ENCODE measurements around the gene ADAM19. TPM values are rescaled to one million over a fixed set of nuclear protein-coding genes. Genes with fewer than 3 reads are reported as not detected.
"Not testable (repeated sequence)": the region's sequence is repeated elsewhere in the genome, so short reads cannot be mapped to it uniquely, and the experiment has no call there.

Gene ADAM19

GRCh38 chr5:157429920-157430319, 145.7 kb downstream of the ADAM19 start:
- not testable (repeated sequence) for H3K4me3 ChIP-seq (ENCODE audit: insufficient read depth in 1 of 2, low read depth in 1 of 2, low read length in 2 of 2); H3K4me2 ChIP-seq (ENCODE audit: low read length, poor library complexity, severe bottlenecking); H3K18ac ChIP-seq (ENCODE audit: low read depth in 1 of 2, low read length in 2 of 2); H3K4ac ChIP-seq (ENCODE audit: low read depth in 1 of 2, low read length in 2 of 2); H3K36me3 ChIP-seq (ENCODE audit: control insufficient read depth in 1 of 2, insufficient read depth in 2 of 2, low read depth in 1 of 2, low read length in 2 of 2); H2AK5ac ChIP-seq (ENCODE audit: low read length, severe bottlenecking); H2BK15ac ChIP-seq (ENCODE audit: low read depth, poor library complexity, severe bottlenecking); DNase-seq; H2BK5ac ChIP-seq (ENCODE audit: low read depth, low read length, poor library complexity, severe bottlenecking); H2BK120ac ChIP-seq (ENCODE audit: low read depth, low read length); H2BK12ac ChIP-seq (ENCODE audit: low read length in 2 of 2); H3K79me1 ChIP-seq (replicated peaks; ENCODE audit: low read length, poor library complexity, severe bottlenecking); H4K8ac ChIP-seq (ENCODE audit: low read length); H4K91ac ChIP-seq (ENCODE audit: low read length); H3K27ac ChIP-seq (ENCODE audit: low read length, poor library complexity, severe bottlenecking); H3K9ac ChIP-seq (ENCODE audit: low read length); H2AFZ ChIP-seq (ENCODE audit: low read depth, low read length); H3K23ac ChIP-seq (ENCODE audit: low read length in 2 of 2); H3K14ac ChIP-seq (ENCODE audit: low read length in 2 of 2); H3K9me3 ChIP-seq (ENCODE audit: control insufficient read depth, low read length); H3K27me3 ChIP-seq (ENCODE audit: control insufficient read depth in 1 of 2, insufficient read depth in 1 of 2, low read length in 2 of 2); H3K4me1 ChIP-seq (ENCODE audit: control insufficient read depth, insufficient read depth, low read depth, low read length)
- WGBS: 96% methylated on average over 5 of the region's 5 CpGs

Small RNAs within 50 kb of the gene (small RNA-seq; reads per million reads assigned to genes)
- gene RNU6-390P (ENCODE audit: low read depth): not detected

All from mesenchymal stem cell (in vitro differentiated cells and primary cell).